ENCODE results near the gene SLC8B1.

- TF ChIP-seq, protein P1, sequence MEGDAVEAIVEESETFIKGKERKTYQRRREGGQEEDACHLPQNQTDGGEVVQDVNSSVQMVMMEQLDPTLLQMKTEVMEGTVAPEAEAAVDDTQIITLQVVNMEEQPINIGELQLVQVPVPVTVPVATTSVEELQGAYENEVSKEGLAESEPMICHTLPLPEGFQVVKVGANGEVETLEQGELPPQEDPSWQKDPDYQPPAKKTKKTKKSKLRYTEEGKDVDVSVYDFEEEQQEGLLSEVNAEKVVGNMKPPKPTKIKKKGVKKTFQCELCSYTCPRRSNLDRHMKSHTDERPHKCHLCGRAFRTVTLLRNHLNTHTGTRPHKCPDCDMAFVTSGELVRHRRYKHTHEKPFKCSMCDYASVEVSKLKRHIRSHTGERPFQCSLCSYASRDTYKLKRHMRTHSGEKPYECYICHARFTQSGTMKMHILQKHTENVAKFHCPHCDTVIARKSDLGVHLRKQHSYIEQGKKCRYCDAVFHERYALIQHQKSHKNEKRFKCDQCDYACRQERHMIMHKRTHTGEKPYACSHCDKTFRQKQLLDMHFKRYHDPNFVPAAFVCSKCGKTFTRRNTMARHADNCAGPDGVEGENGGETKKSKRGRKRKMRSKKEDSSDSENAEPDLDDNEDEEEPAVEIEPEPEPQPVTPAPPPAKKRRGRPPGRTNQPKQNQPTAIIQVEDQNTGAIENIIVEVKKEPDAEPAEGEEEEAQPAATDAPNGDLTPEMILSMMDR (IDR thresholded peaks at IDR 0.05): no peak
- TF ChIP-seq POLR2A (IDR thresholded peaks at IDR 0.05): no peak
Measured at GRCh38 chr12:113301811-113302210, 33.1 kb downstream of the SLC8B1 start.
